ENCODE data around the gene DENND1A.

- no peak for TF ChIP-seq CTCF (IDR thresholded peaks at IDR 0.05; ENCODE audit: insufficient read depth, low read depth, low read length)
- no peak for TF ChIP-seq EZH2 (IDR thresholded peaks at IDR 0.05; ENCODE audit: insufficient read depth, low read length)
These were observed 588.1 kb downstream of the DENND1A start for GRCh38 chr9:123341816-123342215.

Measured in astrocyte (in vitro differentiated cells and primary cell).